T-helper 2 cell treated with Interferon-gamma antibody and Interleukin-4, amounts not matched to agents 100 ng/mL and 5 ng/mL, for 36 hours (primary cell): Measurements from ENCODE around the gene C19orf53. TPM values are rescaled to one million over a fixed set of nuclear protein-coding genes. Genes with fewer than 3 reads are reported as not detected.

ENCODE experiments used
- intact Hi-C: fragments of 100-400 bp; cut with micrococcal nuclease; formaldehyde crosslinking; loops from one replicate; pipeline ENCODE4 v1.15.1; 2023
- total RNA-seq: library from RNA; stranded (reverse); gene quantifications from 2 replicates; pipeline ENCODE4 v1.2.3, GENCODE V29; 2022

Gene C19orf53
- total RNA-seq, 1 donor from 2014 or later: 103 TPM

DNA sequence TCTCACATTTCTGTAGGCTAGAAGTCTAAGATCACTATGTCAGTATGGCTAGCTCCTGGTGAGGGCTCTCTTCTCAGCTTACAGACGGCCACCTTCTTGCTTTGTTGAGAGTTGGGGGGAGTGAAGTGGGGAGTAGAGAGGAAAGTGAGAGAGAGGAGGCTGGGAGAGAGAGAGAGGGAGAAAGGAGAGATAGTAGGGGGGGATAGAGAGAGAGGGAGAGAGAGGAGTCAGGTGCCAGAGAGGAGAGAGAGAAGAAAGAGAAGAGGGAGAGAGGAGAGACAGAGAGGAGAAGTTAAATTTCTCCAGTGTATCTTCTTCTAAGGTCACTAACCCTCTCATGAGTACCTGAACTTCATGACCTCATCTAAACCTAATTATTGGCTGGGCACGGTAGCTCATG lies 49.6 kb downstream of the C19orf53 start:
- intact Hi-C loops: no loop called here

DNA sequence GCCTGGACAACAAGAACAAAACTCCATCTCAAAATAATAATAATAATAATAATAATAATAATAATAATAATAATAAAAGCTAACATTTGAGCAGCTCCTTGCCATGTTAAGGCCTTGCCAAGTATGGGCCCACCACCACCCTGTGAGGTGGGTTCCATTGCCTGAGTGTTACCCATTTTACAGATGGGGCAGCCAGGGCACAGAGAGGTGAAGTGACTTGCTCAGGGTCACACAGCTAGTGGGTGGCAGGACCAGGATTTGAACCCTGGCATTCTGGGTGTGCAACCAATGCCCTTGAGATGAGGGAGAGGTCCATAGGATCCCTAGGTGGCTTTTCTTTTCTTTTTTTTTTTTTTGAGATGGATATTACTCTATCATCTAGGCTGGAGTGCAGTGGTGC lies 50.4 kb downstream of the C19orf53 start:
- intact Hi-C loops: no loop called here

- intact Hi-C loops: no loop called here
These were observed 51.5 kb downstream of the C19orf53 start for GRCh38 chr19:13825489-13826441.

DNA sequence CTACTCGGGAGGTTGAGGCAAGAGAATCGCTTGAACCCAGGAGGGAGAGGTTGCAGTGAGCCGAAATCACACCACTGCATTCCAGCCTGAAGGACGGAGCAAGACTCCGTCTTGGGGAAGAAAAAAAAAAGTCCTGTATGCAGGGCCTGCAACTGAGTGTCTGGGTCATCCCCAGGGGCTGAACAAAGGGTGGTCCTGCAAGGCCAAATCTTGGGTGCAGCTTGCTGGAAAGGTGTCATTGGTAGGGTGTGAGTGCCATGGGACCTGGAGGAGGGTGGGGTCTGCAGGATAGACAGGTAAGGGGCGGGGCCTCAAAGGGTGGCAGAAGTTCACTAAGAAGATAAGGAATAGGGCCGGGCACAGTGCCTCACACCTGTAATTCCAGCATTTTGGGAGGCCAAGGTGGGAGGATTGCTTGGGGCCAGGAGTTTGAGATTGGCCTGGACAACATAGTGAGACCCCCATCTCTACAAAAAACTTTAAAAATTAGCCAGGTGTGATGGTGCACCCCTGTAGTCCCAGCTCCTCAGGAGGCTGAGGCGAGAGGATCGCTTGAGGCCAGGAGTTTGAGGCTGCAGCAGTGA lies 52.5 kb downstream of the C19orf53 start:
- intact Hi-C loops: no loop called here

DNA sequence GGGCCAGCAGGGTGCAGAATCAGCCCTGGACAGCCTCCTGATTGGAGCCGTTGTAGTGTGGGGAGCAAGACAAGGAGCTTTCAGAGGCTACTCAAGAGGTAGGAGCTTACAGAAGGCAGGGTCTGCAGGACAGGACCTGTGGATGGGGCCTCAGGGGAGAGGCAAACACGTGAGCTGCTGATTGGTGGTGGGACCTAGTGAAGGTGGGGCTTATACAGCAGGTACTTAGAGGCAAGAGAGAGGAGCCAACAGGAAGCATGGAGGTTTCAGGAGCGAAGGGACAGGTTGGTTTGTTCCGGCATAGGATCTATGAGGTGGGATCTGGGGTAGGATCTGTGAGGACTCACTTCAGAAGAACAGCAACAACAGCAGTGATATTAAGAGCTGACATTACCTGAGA lies 53.4 kb downstream of the C19orf53 start:
- intact Hi-C loops: no loop called here

Other genes starting within 250 kb of the C19orf53 start
- 43.8 and 45.9 TPM in 2 replicates for gene MRI1, start 9.9 kb upstream of the C19orf53 start, total RNA-seq
- gene ZSWIM4, start 21.0 kb downstream of the C19orf53 start, total RNA-seq: 5.2 and 5.5 TPM in 2 replicates
- gene NANOS3, start 102.7 kb downstream of the C19orf53 start, total RNA-seq: 0.70 TPM in 1 of 2 replicates, not detected in the other
- gene BRME1, start 131.7 kb downstream of the C19orf53 start, total RNA-seq: 10.5 and 11.3 TPM in 2 replicates
- gene CC2D1A, start 131.7 kb downstream of the C19orf53 start, total RNA-seq: 35.7 and 37.2 TPM in 2 replicates
- gene PODNL1, start 164.0 kb downstream of the C19orf53 start, total RNA-seq: 0.30 TPM in 1 of 2 replicates, not detected in the other
- 70.3 and 71.9 TPM in 2 replicates for gene DCAF15, start 178.1 kb downstream of the C19orf53 start, total RNA-seq
- gene RFX1, start 231.9 kb downstream of the C19orf53 start, total RNA-seq: 16.1 and 16.2 TPM in 2 replicates